WTC11 (cell line): ENCODE measurements around the gene STK10. TPM values are rescaled to one million over a fixed set of nuclear protein-coding genes. Genes with fewer than 3 reads are reported as not detected.

ENCODE experiments used
- ATAC-seq: fragments of 200-7000 bp; cut with Tn5 transposase; 2 replicates; pipeline ENCODE4 v1.10.0; 2021; ENCODE audit warnings: mild to moderate bottlenecking, moderate library complexity
- CTCF ChIA-PET: fragments of 300-600 bp; sonication (Branson Sonifier 250); formaldehyde crosslinking; loops from one replicate; lab custom pipeline; 2021; ENCODE audit warnings: antibody characterized with exemption; lab: Charles Lee
- POLR2A ChIA-PET: fragments of 350-600 bp; sonication (Branson Sonifier 250); formaldehyde crosslinking; loops from one replicate; lab custom pipeline; 2021; ENCODE audit warnings: antibody characterized with exemption; lab: Charles Lee
- DNase-seq: peaks from one replicate; pipeline ENCODE4 v3.0.0; 2021; ENCODE audit warnings: low spot score
- H3K27ac Mint-ChIP-seq: 2 replicates; pipeline ENCODE4 v1.8.0; 2021; ENCODE audit warnings: mixed read lengths
- H3K27me3 Mint-ChIP-seq: 2 replicates; pipeline ENCODE4 v1.8.0; 2021; ENCODE audit warnings: low read depth, mild to moderate bottlenecking, moderate library complexity, mixed read lengths
- H3K36me3 Mint-ChIP-seq: 2 replicates; pipeline ENCODE4 v1.8.0; 2021; ENCODE audit warnings: mixed read lengths
- H3K4me1 Mint-ChIP-seq: 2 replicates; pipeline ENCODE4 v1.8.0; 2022; ENCODE audit warnings: mixed read lengths
- H3K4me3 Mint-ChIP-seq: 2 replicates; pipeline ENCODE4 v1.8.0; 2021; ENCODE audit warnings: mild to moderate bottlenecking, moderate library complexity, mixed read lengths
- H3K9me3 Mint-ChIP-seq: 2 replicates; pipeline ENCODE4 v1.8.0; 2021; ENCODE audit warnings: mixed read lengths
- ARID4B ChIP-seq: sonication (generic); formaldehyde crosslinking; IDR thresholded peaks from 2 replicates; pipeline ENCODE4 v1.8.0; 2023; ENCODE audit warnings: missing genetic modification reagents, mild to moderate bottlenecking, borderline replicate concordance
- CDX4 ChIP-seq: fragments of 250-450 bp; sonication (Bioruptor Pico); IDR thresholded peaks from 2 replicates; pipeline ENCODE4 v1.9.0; 2021; ENCODE audit warnings: moderate library complexity, mild to moderate bottlenecking, inconsistent platforms, borderline replicate concordance
- CREB1 ChIP-seq: sonication (generic); formaldehyde crosslinking; IDR thresholded peaks from 2 replicates; pipeline ENCODE4 v1.8.0; 2023; ENCODE audit warnings: mild to moderate bottlenecking, missing genetic modification reagents
- ESRRA ChIP-seq: sonication (generic); formaldehyde crosslinking; IDR thresholded peaks from 2 replicates; pipeline ENCODE4 v1.8.1; 2022; ENCODE audit warnings: mild to moderate bottlenecking, missing genetic modification reagents, borderline replicate concordance
- FOXP1 ChIP-seq: sonication (generic); formaldehyde crosslinking; IDR thresholded peaks from 2 replicates; pipeline ENCODE4 v1.8.0; 2022; ENCODE audit warnings: missing genetic modification reagents, mild to moderate bottlenecking, moderate library complexity, borderline replicate concordance
- GABPB1 ChIP-seq: sonication (generic); formaldehyde crosslinking; IDR thresholded peaks from 2 replicates; pipeline ENCODE4 v1.8.1; 2023; ENCODE audit warnings: mild to moderate bottlenecking, missing genetic modification reagents
- GTF2I ChIP-seq: fragments of 250-450 bp; sonication (Bioruptor Pico); conservative IDR thresholded peaks from 2 replicates; pipeline ENCODE4 v1.4.0; 2021; ENCODE audit warnings: mild to moderate bottlenecking
- IRF2 ChIP-seq: sonication (generic); formaldehyde crosslinking; IDR thresholded peaks from 2 replicates; pipeline ENCODE4 v1.8.0; 2022; ENCODE audit warnings: low read depth, missing genetic modification reagents, borderline replicate concordance
- JAZF1 ChIP-seq: fragments of 250-450 bp; sonication (Bioruptor Pico); IDR thresholded peaks from 2 replicates; pipeline ENCODE4 v1.9.0; 2021; ENCODE audit warnings: moderate library complexity, mild to moderate bottlenecking, inconsistent platforms
- MXD4 ChIP-seq: fragments of 250-450 bp; sonication (Bioruptor Pico); IDR thresholded peaks from 2 replicates; pipeline ENCODE4 v1.8.0; 2021; ENCODE audit warnings: mild to moderate bottlenecking, moderate library complexity, borderline replicate concordance
- NFE2L1 ChIP-seq: sonication (generic); formaldehyde crosslinking; IDR thresholded peaks from 2 replicates; pipeline ENCODE4 v1.8.1; 2023; ENCODE audit warnings: missing genetic modification reagents
- NFYB ChIP-seq: sonication (generic); formaldehyde crosslinking; conservative IDR thresholded peaks from 2 replicates; pipeline ENCODE4 v1.8.0; 2022; ENCODE audit warnings: low read depth, missing genetic modification reagents
- SMAD3 ChIP-seq: sonication (generic); formaldehyde crosslinking; IDR thresholded peaks from 2 replicates; pipeline ENCODE4 v1.8.0; 2022; ENCODE audit warnings: missing genetic modification reagents, mild to moderate bottlenecking, borderline replicate concordance
- SOX15 ChIP-seq: fragments of 250-450 bp; sonication (Bioruptor Pico); IDR thresholded peaks from 2 replicates; pipeline ENCODE4 v1.9.0; 2021; ENCODE audit warnings: mild to moderate bottlenecking
- SP1 ChIP-seq: sonication (generic); formaldehyde crosslinking; conservative IDR thresholded peaks from 2 replicates; pipeline ENCODE4 v1.8.1; 2022; ENCODE audit warnings: missing genetic modification reagents
- TCF7 ChIP-seq: sonication (generic); formaldehyde crosslinking; IDR thresholded peaks from 2 replicates; pipeline ENCODE4 v1.8.0; 2022; ENCODE audit warnings: mild to moderate bottlenecking, low read depth, missing genetic modification reagents, moderate library complexity
- ZMAT4 ChIP-seq: fragments of 250-450 bp; sonication (Bioruptor Pico); IDR thresholded peaks from 2 replicates; pipeline ENCODE4 v1.9.0; 2021; ENCODE audit warnings: mild to moderate bottlenecking
- ZNF416 ChIP-seq: fragments of 250-450 bp; sonication (Bioruptor Pico); IDR thresholded peaks from 2 replicates; pipeline ENCODE4 v1.9.0; 2021; ENCODE audit warnings: mild to moderate bottlenecking, inconsistent platforms
- ZNF512 ChIP-seq: sonication (generic); formaldehyde crosslinking; IDR thresholded peaks from 2 replicates; pipeline ENCODE4 v1.8.1; 2022; ENCODE audit warnings: missing genetic modification reagents, borderline replicate concordance
- total RNA-seq: library from RNA; stranded (reverse); gene quantifications from 3 replicates; pipeline ENCODE4 v1.2.3, GENCODE V29; 2021
- TF ChIP-seq, protein P1 (sequence below): sonication (generic); formaldehyde crosslinking; IDR thresholded peaks from 2 replicates; pipeline ENCODE4 v1.8.0; 2023; ENCODE audit warnings: missing genetic modification reagents
- TF ChIP-seq, protein P2 (sequence below): sonication (generic); formaldehyde crosslinking; IDR thresholded peaks from 2 replicates; pipeline ENCODE4 v1.8.1; 2022; ENCODE audit warnings: mild to moderate bottlenecking, moderate library complexity, missing genetic modification reagents

STK10 gene
- total RNA-seq, 1 experiment from 2014 or later, result 20.5 TPM

DNA sequence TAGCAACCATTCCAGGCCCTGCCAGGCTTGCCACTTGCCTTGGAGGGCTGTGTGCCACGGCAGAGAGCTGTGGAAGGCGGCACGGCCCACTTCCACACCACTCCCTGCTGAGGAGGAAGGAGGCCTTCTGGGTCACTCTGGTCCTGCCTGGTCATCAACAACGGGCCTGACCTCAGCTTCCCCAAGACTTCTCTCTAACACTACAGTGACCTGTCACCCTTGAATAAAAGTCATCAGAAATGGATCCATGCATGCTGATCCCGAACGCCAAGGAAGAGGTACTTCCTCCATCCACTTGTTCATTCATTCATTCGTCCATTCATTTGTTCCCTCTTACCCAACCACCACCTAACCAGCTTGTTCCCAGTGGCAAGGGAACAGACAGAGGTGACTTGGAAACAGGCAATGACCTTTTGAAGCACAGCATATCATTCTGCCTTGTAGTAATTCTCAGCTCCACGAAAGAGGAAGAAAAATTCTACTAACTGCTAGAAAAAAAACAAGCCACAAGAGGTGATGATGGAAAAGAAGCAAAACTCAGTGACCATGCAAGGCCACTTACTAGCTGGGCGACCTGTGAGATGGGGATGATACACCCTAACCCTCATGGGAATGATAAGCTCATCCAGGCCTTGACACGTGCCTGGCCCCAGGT lies 58.6 kb downstream of the STK10 start:
- Mint-ChIP-seq H3K4me1 (no peaks in the 10 kb centered on the region), H3K36me3 (no peaks in the 10 kb centered on the region), H3K27me3 (no peaks in the 10 kb centered on the region), H3K4me3 (no peak overlapping the region), H3K27ac (no peak overlapping the region), H3K9me3 (peaks cover 6% of the 10 kb centered on the region)
- no peak for DNase-seq
- no peak for ATAC-seq
- TF ChIP-seq ARID4B (no peak), SOX15 (CRISPR knock-in tag) (no peak), ZMAT4 (CRISPR knock-in tag) (no peak), GABPB1 (no peak), FOXP1 (CRISPR knock-in tag) (no peak), TCF7 (CRISPR knock-in tag) (no peak), ESRRA (CRISPR knock-in tag) (no peak), NFE2L1 (CRISPR knock-in tag) (no peak)
- TF ChIP-seq, protein P1, sequence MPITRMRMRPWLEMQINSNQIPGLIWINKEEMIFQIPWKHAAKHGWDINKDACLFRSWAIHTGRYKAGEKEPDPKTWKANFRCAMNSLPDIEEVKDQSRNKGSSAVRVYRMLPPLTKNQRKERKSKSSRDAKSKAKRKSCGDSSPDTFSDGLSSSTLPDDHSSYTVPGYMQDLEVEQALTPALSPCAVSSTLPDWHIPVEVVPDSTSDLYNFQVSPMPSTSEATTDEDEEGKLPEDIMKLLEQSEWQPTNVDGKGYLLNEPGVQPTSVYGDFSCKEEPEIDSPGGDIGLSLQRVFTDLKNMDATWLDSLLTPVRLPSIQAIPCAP (CRISPR knock-in tag), result no peak
- TF ChIP-seq, protein P2, sequence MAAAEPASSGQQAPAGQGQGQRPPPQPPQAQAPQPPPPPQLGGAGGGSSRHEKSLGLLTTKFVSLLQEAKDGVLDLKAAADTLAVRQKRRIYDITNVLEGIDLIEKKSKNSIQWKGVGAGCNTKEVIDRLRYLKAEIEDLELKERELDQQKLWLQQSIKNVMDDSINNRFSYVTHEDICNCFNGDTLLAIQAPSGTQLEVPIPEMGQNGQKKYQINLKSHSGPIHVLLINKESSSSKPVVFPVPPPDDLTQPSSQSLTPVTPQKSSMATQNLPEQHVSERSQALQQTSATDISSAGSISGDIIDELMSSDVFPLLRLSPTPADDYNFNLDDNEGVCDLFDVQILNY (CRISPR knock-in tag), result no peak
- POLR2A ChIA-PET, result no interaction called here
- CTCF ChIA-PET, result interaction anchor here (0.6 kb wide), 1 partner anchor 70 kb away, joined by 3 read pairs; no protein-coding TSS in a partner anchor

DNA sequence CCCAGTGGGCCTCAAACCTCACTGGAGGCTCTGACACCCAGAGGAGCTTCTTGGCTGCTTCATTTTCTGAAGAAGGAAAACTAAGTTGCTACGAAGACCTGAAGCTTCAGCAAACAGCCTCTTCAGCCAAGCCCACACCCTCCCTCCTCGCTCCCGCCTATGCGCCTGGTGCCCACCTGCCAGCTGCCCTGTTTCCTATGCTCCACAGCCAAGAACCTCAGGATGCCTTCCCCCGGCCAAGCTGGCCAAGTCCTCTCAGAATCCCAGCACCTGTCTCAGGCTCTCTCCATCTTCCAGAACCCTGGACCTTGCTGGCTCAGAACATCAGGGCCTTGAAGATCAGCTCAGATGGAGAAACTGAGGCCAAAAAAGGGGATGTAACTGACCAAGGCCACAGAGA lies 60.4 kb downstream of the STK10 start:
- no peak for DNase-seq
- no peak for TF ChIP-seq SMAD3 (CRISPR knock-in tag)
- no peak for TF ChIP-seq CDX4
- no peak for TF ChIP-seq NFE2L1 (CRISPR knock-in tag)
- no peak for TF ChIP-seq MXD4
- no peak for TF ChIP-seq JAZF1
- no peak for TF ChIP-seq IRF2 (CRISPR knock-in tag)
- TF ChIP-seq GTF2I, result no peak
- no peak for TF ChIP-seq CREB1 (CRISPR knock-in tag)
- TF ChIP-seq SOX15 (CRISPR knock-in tag), result no peak
- no peak for TF ChIP-seq ZNF416
- no peak for TF ChIP-seq ZNF512 (CRISPR knock-in tag)
- TF ChIP-seq TCF7 (CRISPR knock-in tag), result no peak
- no peak for TF ChIP-seq SP1 (CRISPR knock-in tag)
- no peak for TF ChIP-seq NFYB (CRISPR knock-in tag)
- TF ChIP-seq, protein P2 (CRISPR knock-in tag), result no peak
- ChIA-PET CTCF (interaction anchor here (0.6 kb wide), 1 partner anchor 90 kb away, joined by 4 read pairs; no protein-coding TSS in a partner anchor), POLR2A (no interaction called here)
- H3K27ac Mint-ChIP-seq, result no peak overlapping the region
- ATAC-seq, result no peak
- no peaks in the 10 kb centered on the region for H3K27me3 Mint-ChIP-seq
- peaks cover 4% of the 10 kb centered on the region; the same call in 1 of the 2 replicates for H3K9me3 Mint-ChIP-seq
- no peaks in the 10 kb centered on the region for H3K36me3 Mint-ChIP-seq
- H3K4me3 Mint-ChIP-seq, result no peak overlapping the region
- H3K4me1 Mint-ChIP-seq, result no peaks in the 10 kb centered on the region
